Loucy (cell line): ENCODE data around the gene PCNT.

Source experiments
- EZH2phosphoT487 ChIP-seq: fragments of 200-600 bp; IDR thresholded peaks from 2 replicates; pipeline ENCODE4 v1.6.1; 2018; ENCODE audit warnings: antibody characterized with exemption, mild to moderate bottlenecking, moderate library complexity, borderline replicate concordance
- TF ChIP-seq, protein P1 (sequence below): fragments of 200-600 bp; sonication (generic); conservative IDR thresholded peaks from 2 replicates; pipeline ENCODE4 v1.5.1; 2014; ENCODE audit warnings: mild to moderate bottlenecking, antibody characterized with exemption, low read length

GRCh38 chr21:46478910-46479309, 155.0 kb downstream of the PCNT start:
- TF ChIP-seq, protein P1, sequence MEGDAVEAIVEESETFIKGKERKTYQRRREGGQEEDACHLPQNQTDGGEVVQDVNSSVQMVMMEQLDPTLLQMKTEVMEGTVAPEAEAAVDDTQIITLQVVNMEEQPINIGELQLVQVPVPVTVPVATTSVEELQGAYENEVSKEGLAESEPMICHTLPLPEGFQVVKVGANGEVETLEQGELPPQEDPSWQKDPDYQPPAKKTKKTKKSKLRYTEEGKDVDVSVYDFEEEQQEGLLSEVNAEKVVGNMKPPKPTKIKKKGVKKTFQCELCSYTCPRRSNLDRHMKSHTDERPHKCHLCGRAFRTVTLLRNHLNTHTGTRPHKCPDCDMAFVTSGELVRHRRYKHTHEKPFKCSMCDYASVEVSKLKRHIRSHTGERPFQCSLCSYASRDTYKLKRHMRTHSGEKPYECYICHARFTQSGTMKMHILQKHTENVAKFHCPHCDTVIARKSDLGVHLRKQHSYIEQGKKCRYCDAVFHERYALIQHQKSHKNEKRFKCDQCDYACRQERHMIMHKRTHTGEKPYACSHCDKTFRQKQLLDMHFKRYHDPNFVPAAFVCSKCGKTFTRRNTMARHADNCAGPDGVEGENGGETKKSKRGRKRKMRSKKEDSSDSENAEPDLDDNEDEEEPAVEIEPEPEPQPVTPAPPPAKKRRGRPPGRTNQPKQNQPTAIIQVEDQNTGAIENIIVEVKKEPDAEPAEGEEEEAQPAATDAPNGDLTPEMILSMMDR, result no peak
- TF ChIP-seq EZH2phosphoT487, result no peak
